Body of pancreas (tissue), 4 donors: ENCODE results near the gene VPS13C.

Experiments used
- CTCF ChIP-seq, 7 experiments: fragments of 450-650 bp in 4 of 7; fragments of 200-600 bp in 3 of 7; sonication (generic) in 3 of 7; IDR thresholded peaks; one replicate each; pipeline ENCODE4 v1.5.1; 2016 to 2019; ENCODE audit warnings: antibody characterized with exemption in 7 of 7
- POLR2A ChIP-seq, 3 donors: fragments of 450-650 bp; IDR thresholded peaks; one replicate each; pipeline ENCODE4 v1.6.1; 2016; ENCODE audit warnings: antibody characterized with exemption in 3 of 3, mild to moderate bottlenecking in 2 of 3

- TF ChIP-seq POLR2A (IDR thresholded peaks at IDR 0.05) (no peak), CTCF (IDR thresholded peaks at IDR 0.05) (no peak)
Observed at GRCh38 chr15:61828860-61829513, 231.3 kb downstream of the VPS13C start.
